K562 (cell line): Measurements from ENCODE around the gene PEDS1.
"Not testable (repeated sequence)": the region's sequence is repeated elsewhere in the genome, so short reads cannot be mapped to it uniquely, and the experiment has no call there.

ENCODE experiments used
- CHD2 ChIP-seq: IDR thresholded peaks from 2 replicates; pipeline ENCODE4 v1.6.1; 2011; ENCODE audit warnings: low read depth, low read length
- CTCF ChIP-seq, 3 experiments: IDR thresholded peaks in 2 of 3; conservative IDR thresholded peaks in 1 of 3; 2 replicates each; pipeline ENCODE4 v1.5.1; 2011 to 2012; ENCODE audit warnings: low read length in 3 of 3, mild to moderate bottlenecking in 3 of 3, control low read depth in 2 of 3, improper control_type of control experiment in 1 of 3, inconsistent platforms in 1 of 3, low read depth in 1 of 3, mixed read lengths in 1 of 3, moderate library complexity in 1 of 3; ENCODE audit not compliant: insufficient read depth in 2 of 3
- FUS ChIP-seq: fragments of 200-400 bp; formaldehyde crosslinking; optimal IDR thresholded peaks from 2 replicates; pipeline ENCODE3; 2017; ENCODE audit warnings: low read depth, low read length
- SREBF2 ChIP-seq: sonication (generic); formaldehyde crosslinking; IDR thresholded peaks from 2 replicates; pipeline ENCODE4 v1.4.0; 2020; ENCODE audit warnings: mild to moderate bottlenecking, missing genetic modification reagents
- TEAD4 ChIP-seq, 2 experiments: sonication (generic) in 1 of 2; formaldehyde crosslinking in 1 of 2; IDR thresholded peaks; 2 replicates each; pipeline versions ENCODE4 v1.6.1 to v1.8.0; 2012 to 2022; ENCODE audit warnings: borderline replicate concordance in 1 of 2, inconsistent platforms in 1 of 2, low read length in 1 of 2, mild to moderate bottlenecking in 1 of 2, missing genetic modification reagents in 1 of 2

GRCh38 chr20:50161494-50161893 lies 8.0 kb upstream of the PEDS1 start:
- TF ChIP-seq TEAD4 (IDR thresholded peaks at IDR 0.05; ENCODE audit: low read length); TEAD4 (CRISPR knock-in tag; IDR thresholded peaks at IDR 0.05; ENCODE audit: borderline replicate concordance); FUS; CTCF (IDR thresholded peaks at IDR 0.05 in 2 of 3, conservative IDR thresholded peaks at IDR 0.05 in 1 of 3; ENCODE audit: insufficient read depth in 2 of 3, low read depth in 1 of 3, low read length in 3 of 3); CHD2; SREBF2 (CRISPR knock-in tag): not testable (repeated sequence)
